ENCODE measurements around the gene REEP1.

GRCh38 chr2:86233436-86233835, 104.0 kb downstream of the REEP1 start:
- TF ChIP-seq CTCF (tag by site-specific recombination; IDR thresholded peaks at IDR 0.05), result no peak
- TF ChIP-seq ZNF394 (tag by site-specific recombination; IDR thresholded peaks at IDR 0.05; ENCODE audit: borderline replicate concordance), result no peak
- TF ChIP-seq SETDB1 (IDR thresholded peaks at IDR 0.05; ENCODE audit: insufficient read length, low read length), result no peak
- no peak for TF ChIP-seq ZNF426 (tag by site-specific recombination; IDR thresholded peaks at IDR 0.05)
- TF ChIP-seq REST (tag by site-specific recombination; IDR thresholded peaks at IDR 0.05), result no peak
- TF ChIP-seq EGR2 (tag by site-specific recombination; IDR thresholded peaks at IDR 0.05; ENCODE audit: low read depth), result no peak

Data from HEK293 (cell line).